Astrocyte of the hippocampus (primary cell): ENCODE results near the gene TTLL5.
A peak's percentile ranks its signal among the peaks of the same experiment; 100 is the strongest.

Experiments
- DNase-seq: peaks from one replicate; pipeline ENCODE4 v3.0.0; 2011; ENCODE audit warnings: low read depth, low spot score

Gene TTLL5

GRCh38 chr14:75702122-75702521 lies 41.1 kb downstream of the TTLL5 start:
- DNase-seq: peak; percentile 54

- peak; percentile 96 for DNase-seq
Measured at GRCh38 chr14:75702616-75703261, 41.7 kb downstream of the TTLL5 start.

- no peak for DNase-seq
Measured at GRCh38 chr14:75703467-75703866, 42.4 kb downstream of the TTLL5 start.

- DNase-seq: no peak
Measured at GRCh38 chr14:75705014-75705413, 44.0 kb downstream of the TTLL5 start.

- peak; percentile 90 for DNase-seq
Measured at GRCh38 chr14:75709207-75709812, 48.3 kb downstream of the TTLL5 start.

- DNase-seq: peak; percentile 87
Measured at GRCh38 chr14:75711105-75711795, 50.2 kb downstream of the TTLL5 start.

GRCh38 chr14:75711796-75712211 lies 50.8 kb downstream of the TTLL5 start:
- DNase-seq: peak; percentile 98

GRCh38 chr14:75714991-75715390 lies 53.9 kb downstream of the TTLL5 start:
- no peak for DNase-seq

- peak; percentile 36 for DNase-seq
Measured at GRCh38 chr14:75715926-75716780, 55.1 kb downstream of the TTLL5 start.

GRCh38 chr14:75717729-75718128 lies 56.7 kb downstream of the TTLL5 start:
- DNase-seq: no peak

- no peak for DNase-seq
Measured at GRCh38 chr14:75718199-75718598, 57.2 kb downstream of the TTLL5 start.

GRCh38 chr14:75720116-75720515 lies 59.1 kb downstream of the TTLL5 start:
- no peak for DNase-seq

- DNase-seq: peak; percentile 95
Measured at GRCh38 chr14:75720842-75721498, 59.9 kb downstream of the TTLL5 start.

- DNase-seq: no peak
Measured at GRCh38 chr14:75723716-75724115, 62.7 kb downstream of the TTLL5 start.

GRCh38 chr14:75724414-75725204 lies 63.6 kb downstream of the TTLL5 start:
- no peak for DNase-seq

- DNase-seq: no peak
Measured at GRCh38 chr14:75725481-75725880, 64.4 kb downstream of the TTLL5 start.

GRCh38 chr14:75726321-75726720 lies 65.3 kb downstream of the TTLL5 start:
- no peak for DNase-seq

- no peak for DNase-seq
Measured at GRCh38 chr14:75727124-75727523, 66.1 kb downstream of the TTLL5 start.

GRCh38 chr14:75732888-75733287 lies 71.8 kb downstream of the TTLL5 start:
- DNase-seq: no peak

- no peak for DNase-seq
Measured at GRCh38 chr14:75734854-75735253, 73.8 kb downstream of the TTLL5 start.
